ENCODE results near the gene SLC6A3.
A peak's percentile ranks its signal among the peaks of the same experiment; 100 is the strongest.
"Not testable (repeated sequence)": the region's sequence is repeated elsewhere in the genome, so short reads cannot be mapped to it uniquely, and the experiment has no call there.

The SLC6A3 gene

GRCh38 chr5:1387059-1387755 lies 58.0 kb downstream of the SLC6A3 start:
- DNase-seq (ENCODE audit: low spot score) = no peak

GRCh38 chr5:1386274-1386717 lies 58.9 kb downstream of the SLC6A3 start:
- DNase-seq (ENCODE audit: low spot score) = peak; percentile 79

GRCh38 chr5:1385395-1386273 lies 59.6 kb downstream of the SLC6A3 start:
- DNase-seq (ENCODE audit: low spot score) = peak; percentile 84

- DNase-seq (ENCODE audit: low spot score) = no peak
These were observed 60.7 kb downstream of the SLC6A3 start for GRCh38 chr5:1384521-1384920.

- DNase-seq (ENCODE audit: low spot score) = no peak
These were observed 61.3 kb downstream of the SLC6A3 start for GRCh38 chr5:1383886-1384401.

GRCh38 chr5:1383344-1383743 lies 61.9 kb downstream of the SLC6A3 start:
- no peak for DNase-seq (ENCODE audit: low spot score)

- DNase-seq (ENCODE audit: low spot score) = no peak
These were observed 63.0 kb downstream of the SLC6A3 start for GRCh38 chr5:1382248-1382700.

- DNase-seq (ENCODE audit: low spot score) = no peak
These were observed 63.6 kb downstream of the SLC6A3 start for GRCh38 chr5:1381370-1382247.

- DNase-seq (ENCODE audit: low spot score) = no peak
These were observed 64.3 kb downstream of the SLC6A3 start for GRCh38 chr5:1380910-1381309.

GRCh38 chr5:1380011-1380817 lies 65.0 kb downstream of the SLC6A3 start:
- peak; percentile 57 for DNase-seq (ENCODE audit: low spot score)

- DNase-seq (ENCODE audit: low spot score) = no peak
These were observed 66.2 kb downstream of the SLC6A3 start for GRCh38 chr5:1378866-1379659.

- no peak for DNase-seq (ENCODE audit: low spot score)
These were observed 67.1 kb downstream of the SLC6A3 start for GRCh38 chr5:1378096-1378495.

GRCh38 chr5:1376981-1377380 lies 68.3 kb downstream of the SLC6A3 start:
- no peak for DNase-seq (ENCODE audit: low spot score)

GRCh38 chr5:1375871-1376810 lies 69.1 kb downstream of the SLC6A3 start:
- no peak for DNase-seq (ENCODE audit: low spot score)

GRCh38 chr5:1374679-1375055 lies 70.6 kb downstream of the SLC6A3 start:
- no peak for DNase-seq (ENCODE audit: low spot score)

GRCh38 chr5:1374030-1374678 lies 71.1 kb downstream of the SLC6A3 start:
- DNase-seq (ENCODE audit: low spot score) = peak; percentile 22

- DNase-seq (ENCODE audit: low spot score) = not testable (repeated sequence)
These were observed 73.3 kb downstream of the SLC6A3 start for GRCh38 chr5:1371972-1372342.

GRCh38 chr5:1371218-1371971 lies 73.8 kb downstream of the SLC6A3 start:
- no peak for DNase-seq (ENCODE audit: low spot score)

Data from CD4-positive, alpha-beta T cell treated with Interleukin-2 at 100 ng/mL for 4 hours (primary cell).